ENCODE measurements around the gene HMX2.

The HMX2 gene

GRCh38 chr10:123139521-123140163 is 8.3 kb upstream of the HMX2 start:
- no peak for DNase-seq

GRCh38 chr10:123140164-123140982 is 7.6 kb upstream of the HMX2 start:
- DNase-seq: no peak

- no peak for DNase-seq
Observed at GRCh38 chr10:123140983-123141390, 6.9 kb upstream of the HMX2 start.

- no peak for DNase-seq
Observed at GRCh38 chr10:123141791-123142700, 5.9 kb upstream of the HMX2 start.

- no peak for DNase-seq
Observed at GRCh38 chr10:123142701-123143161, 5.2 kb upstream of the HMX2 start.

- DNase-seq: no peak
Observed at GRCh38 chr10:123143162-123143824, 4.6 kb upstream of the HMX2 start.

- DNase-seq: no peak
Observed at GRCh38 chr10:123143825-123144168, 4.1 kb upstream of the HMX2 start.

- DNase-seq: no peak
Observed at GRCh38 chr10:123144697-123145541, 3.0 kb upstream of the HMX2 start.

GRCh38 chr10:123145542-123146012 is 2.4 kb upstream of the HMX2 start:
- DNase-seq: no peak

GRCh38 chr10:123146013-123146893 is 1.7 kb upstream of the HMX2 start:
- no peak for DNase-seq

- DNase-seq: no peak
Observed at GRCh38 chr10:123146894-123147634, 872 bp upstream of the HMX2 start.

GRCh38 chr10:123148414-123149161 is 652 bp downstream of the HMX2 start:
- DNase-seq: no peak

GRCh38 chr10:123149162-123149567 is 1.2 kb downstream of the HMX2 start:
- no peak for DNase-seq

- DNase-seq: no peak
Observed at GRCh38 chr10:123149568-123150270, 1.8 kb downstream of the HMX2 start.

- no peak for DNase-seq
Observed at GRCh38 chr10:123150271-123150985, 2.5 kb downstream of the HMX2 start.

GRCh38 chr10:123150986-123151736 is 3.2 kb downstream of the HMX2 start:
- no peak for DNase-seq

GRCh38 chr10:123151737-123152135 is 3.8 kb downstream of the HMX2 start:
- DNase-seq: no peak
